ENCODE results near the gene RAPGEF5. TPM values are rescaled to one million over a fixed set of nuclear protein-coding genes. Genes with fewer than 3 reads are reported as not detected.

Gene RAPGEF5, protein sequence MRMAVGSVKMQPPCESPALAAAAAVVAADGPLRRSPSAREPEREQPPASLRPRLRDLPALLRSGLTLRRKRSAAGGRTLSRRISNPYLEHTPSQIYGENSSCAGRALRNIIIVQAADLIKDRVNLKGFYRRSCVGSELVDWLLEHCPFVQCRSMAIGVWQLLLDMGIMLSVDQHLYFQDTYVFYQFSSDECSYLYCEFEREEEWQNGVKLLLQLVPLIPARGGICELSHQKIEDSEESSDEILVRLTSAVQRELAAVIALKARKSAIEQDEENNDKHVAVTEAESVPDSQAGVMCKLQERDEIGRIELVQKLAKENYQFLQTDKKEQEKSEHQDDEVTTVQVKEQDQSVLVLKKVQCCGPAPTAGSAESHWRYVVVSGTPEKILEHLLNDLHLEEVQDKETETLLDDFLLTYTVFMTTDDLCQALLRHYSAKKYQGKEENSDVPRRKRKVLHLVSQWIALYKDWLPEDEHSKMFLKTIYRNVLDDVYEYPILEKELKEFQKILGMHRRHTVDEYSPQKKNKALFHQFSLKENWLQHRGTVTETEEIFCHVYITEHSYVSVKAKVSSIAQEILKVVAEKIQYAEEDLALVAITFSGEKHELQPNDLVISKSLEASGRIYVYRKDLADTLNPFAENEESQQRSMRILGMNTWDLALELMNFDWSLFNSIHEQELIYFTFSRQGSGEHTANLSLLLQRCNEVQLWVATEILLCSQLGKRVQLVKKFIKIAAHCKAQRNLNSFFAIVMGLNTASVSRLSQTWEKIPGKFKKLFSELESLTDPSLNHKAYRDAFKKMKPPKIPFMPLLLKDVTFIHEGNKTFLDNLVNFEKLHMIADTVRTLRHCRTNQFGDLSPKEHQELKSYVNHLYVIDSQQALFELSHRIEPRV
- 32.0 TPM for polyA plus RNA-seq (2012; ENCODE audit: insufficient read depth, insufficient read length, low read depth)

DNA sequence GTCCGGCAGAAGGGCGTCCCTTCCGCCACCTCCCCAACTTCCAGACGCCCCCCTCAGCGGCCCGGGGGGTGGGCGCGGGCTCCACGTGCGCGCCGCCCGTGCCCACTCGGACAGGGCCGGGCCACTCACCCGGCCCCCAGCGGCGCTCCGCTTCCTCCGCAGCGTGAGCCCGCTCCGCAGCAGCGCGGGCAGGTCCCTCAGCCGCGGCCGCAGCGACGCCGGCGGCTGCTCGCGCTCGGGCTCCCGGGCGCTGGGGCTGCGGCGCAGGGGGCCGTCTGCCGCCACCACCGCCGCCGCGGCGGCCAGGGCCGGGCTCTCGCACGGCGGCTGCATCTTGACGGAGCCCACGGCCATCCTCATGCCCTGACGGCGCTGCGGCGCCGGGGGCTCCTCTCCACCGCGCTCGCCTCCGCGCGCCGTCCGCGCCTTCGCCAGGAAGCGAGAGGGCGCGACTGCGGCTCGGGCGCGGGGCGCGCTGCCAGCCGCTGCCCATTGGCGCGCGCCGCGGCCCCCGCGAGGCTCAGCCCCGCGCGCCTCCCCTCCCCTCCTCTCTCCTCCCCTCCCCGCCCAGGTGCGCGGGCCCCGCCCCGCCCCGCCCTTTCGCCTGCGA is at the start of gene RAPGEF5:
RAPGEF5 (minus strand) TSS at position 454 of the 610 bp plus-strand sequence; CDS start at position 360, 94 bp downstream.
- H3K4me3 ChIP-seq (ENCODE audit: low read depth, low read length) = peak within 1 kb of the TSS; percentile 84
- H3K4me1 ChIP-seq = peaks cover 20% of the 10 kb centered on the region
- TF ChIP-seq, protein P1, sequence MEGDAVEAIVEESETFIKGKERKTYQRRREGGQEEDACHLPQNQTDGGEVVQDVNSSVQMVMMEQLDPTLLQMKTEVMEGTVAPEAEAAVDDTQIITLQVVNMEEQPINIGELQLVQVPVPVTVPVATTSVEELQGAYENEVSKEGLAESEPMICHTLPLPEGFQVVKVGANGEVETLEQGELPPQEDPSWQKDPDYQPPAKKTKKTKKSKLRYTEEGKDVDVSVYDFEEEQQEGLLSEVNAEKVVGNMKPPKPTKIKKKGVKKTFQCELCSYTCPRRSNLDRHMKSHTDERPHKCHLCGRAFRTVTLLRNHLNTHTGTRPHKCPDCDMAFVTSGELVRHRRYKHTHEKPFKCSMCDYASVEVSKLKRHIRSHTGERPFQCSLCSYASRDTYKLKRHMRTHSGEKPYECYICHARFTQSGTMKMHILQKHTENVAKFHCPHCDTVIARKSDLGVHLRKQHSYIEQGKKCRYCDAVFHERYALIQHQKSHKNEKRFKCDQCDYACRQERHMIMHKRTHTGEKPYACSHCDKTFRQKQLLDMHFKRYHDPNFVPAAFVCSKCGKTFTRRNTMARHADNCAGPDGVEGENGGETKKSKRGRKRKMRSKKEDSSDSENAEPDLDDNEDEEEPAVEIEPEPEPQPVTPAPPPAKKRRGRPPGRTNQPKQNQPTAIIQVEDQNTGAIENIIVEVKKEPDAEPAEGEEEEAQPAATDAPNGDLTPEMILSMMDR (IDR thresholded peaks at IDR 0.05; ENCODE audit: low read depth, low read length) = no peak
- DNase-seq = peak; percentile 71
- peaks cover 14% of the 10 kb centered on the region for H3K36me3 ChIP-seq
- H3K27me3 ChIP-seq = no peaks in the 10 kb centered on the region
- H3K9me3 ChIP-seq = peaks cover 3% of the 10 kb centered on the region; the same call in 1 of the 2 replicates

DNA sequence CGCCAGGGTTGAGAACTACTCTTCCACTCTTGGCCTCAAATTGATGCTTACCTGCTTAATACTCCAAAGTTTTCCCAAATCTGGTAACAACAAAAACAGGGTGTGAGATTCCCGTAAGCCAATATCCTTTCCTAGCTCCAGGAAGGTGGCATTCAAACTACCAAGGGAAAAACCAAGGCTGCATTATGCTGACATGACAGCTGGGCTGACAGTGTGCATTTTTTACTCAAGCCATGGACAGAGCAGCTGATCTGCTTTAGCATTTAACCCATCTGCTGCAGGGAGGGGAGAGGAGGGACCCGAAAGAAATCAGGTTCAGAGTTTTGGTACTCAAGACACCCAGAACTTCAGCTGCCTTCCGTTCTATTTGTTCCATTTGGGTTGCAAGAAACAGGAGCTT is 49.8 kb upstream of the RAPGEF5 start:
- Histone ChIP-seq H3K27me3 (no peaks in the 10 kb centered on the region), H3K9me3 (no peaks in the 10 kb centered on the region), H3K4me1 (peaks cover 7% of the 10 kb centered on the region), H3K36me3 (no peaks in the 10 kb centered on the region), H3K4me3 (ENCODE audit: low read depth, low read length) (no peak overlapping the region)
- TF ChIP-seq, protein P1 (IDR thresholded peaks at IDR 0.05; ENCODE audit: low read depth, low read length) = no peak
- DNase-seq = no peak

DNA sequence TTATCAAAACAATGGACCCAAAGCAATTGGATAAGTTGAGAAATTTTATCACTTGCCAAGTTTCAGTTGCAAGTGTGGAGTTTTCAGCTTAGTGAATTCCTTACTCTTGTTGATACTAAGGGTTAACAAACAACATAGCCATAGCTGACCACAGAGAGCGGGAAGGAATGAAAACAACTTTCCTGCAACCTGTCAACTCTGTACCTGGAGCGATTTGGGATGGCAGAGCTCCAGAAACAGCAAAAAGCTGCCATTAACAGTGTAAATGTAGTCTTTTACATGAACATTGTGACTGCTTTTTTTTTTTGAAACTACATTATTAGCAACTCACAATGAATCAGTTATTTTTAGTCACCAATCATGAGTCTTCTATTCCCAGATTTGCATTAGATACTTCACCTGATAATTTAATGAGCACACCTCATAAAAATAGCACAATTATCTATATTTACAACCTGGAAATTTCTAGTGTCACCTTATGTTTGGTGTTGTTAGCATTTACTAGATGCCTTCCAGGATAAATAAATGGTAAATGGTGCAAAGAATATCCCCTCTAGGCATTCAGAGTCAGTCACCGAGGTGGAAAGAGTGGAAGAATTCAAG is 47.6 kb upstream of the RAPGEF5 start:
- H3K4me1 ChIP-seq = peaks cover 23% of the 10 kb centered on the region
- no peak overlapping the region for H3K4me3 ChIP-seq (ENCODE audit: low read depth, low read length)
- H3K36me3 ChIP-seq = no peaks in the 10 kb centered on the region
- no peaks in the 10 kb centered on the region for H3K9me3 ChIP-seq
- no peaks in the 10 kb centered on the region for H3K27me3 ChIP-seq
- DNase-seq = no peak
- TF ChIP-seq, protein P1 (IDR thresholded peaks at IDR 0.05; ENCODE audit: low read depth, low read length) = no peak

DNA sequence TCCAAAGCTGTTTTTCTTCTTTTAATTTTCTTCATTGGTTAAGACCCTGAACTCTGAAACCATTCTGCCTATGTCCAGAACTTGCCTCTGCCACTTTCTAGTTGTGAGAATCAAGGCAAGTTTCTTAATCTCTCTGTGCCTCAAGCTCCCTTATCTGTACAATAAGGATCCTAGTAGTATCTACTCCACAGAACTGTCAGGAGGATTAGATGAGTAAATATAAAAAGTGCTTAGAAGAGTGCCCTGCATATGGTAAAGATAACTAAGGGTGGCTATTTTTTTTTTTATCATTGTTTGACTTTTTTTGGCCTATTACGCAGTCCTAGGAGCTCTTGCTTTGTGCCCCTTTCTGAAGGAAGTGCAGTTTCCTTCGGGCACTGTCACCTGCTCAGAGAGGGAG is 46.4 kb upstream of the RAPGEF5 start:
- H3K4me3 ChIP-seq (ENCODE audit: low read depth, low read length) = no peak overlapping the region
- DNase-seq = no peak
- no peaks in the 10 kb centered on the region for H3K9me3 ChIP-seq
- TF ChIP-seq, protein P1 (IDR thresholded peaks at IDR 0.05; ENCODE audit: low read depth, low read length) = no peak
- peaks cover 23% of the 10 kb centered on the region for H3K4me1 ChIP-seq
- H3K36me3 ChIP-seq = no peaks in the 10 kb centered on the region
- H3K27me3 ChIP-seq = no peaks in the 10 kb centered on the region

DNA sequence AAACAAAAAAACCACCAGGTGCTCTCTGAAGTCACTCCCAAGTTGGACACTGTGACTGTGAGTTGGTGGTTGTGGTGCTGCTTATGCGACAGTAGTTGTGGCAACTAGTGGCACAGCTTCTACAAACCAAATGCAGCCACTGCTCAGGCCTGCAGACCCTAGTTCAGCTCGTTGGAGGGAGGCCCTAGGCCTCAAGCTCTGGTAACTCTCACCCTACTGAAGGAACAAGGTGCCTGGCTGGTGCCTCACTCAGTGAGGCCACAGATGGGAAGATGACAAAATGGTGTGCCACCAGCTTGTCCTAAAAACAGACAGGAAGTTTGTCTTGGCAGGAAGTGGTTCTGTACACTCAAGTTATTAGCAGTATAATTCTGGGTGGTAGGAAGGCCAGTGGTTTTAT is 45.3 kb upstream of the RAPGEF5 start:
- no peaks in the 10 kb centered on the region for H3K36me3 ChIP-seq
- TF ChIP-seq, protein P1 (IDR thresholded peaks at IDR 0.05; ENCODE audit: low read depth, low read length) = no peak
- no peaks in the 10 kb centered on the region for H3K9me3 ChIP-seq
- H3K27me3 ChIP-seq = no peaks in the 10 kb centered on the region
- peaks cover 27% of the 10 kb centered on the region for H3K4me1 ChIP-seq
- H3K4me3 ChIP-seq (ENCODE audit: low read depth, low read length) = no peak overlapping the region
- no peak for DNase-seq
